Measurements from ENCODE around the gene GNG12. TPM values are rescaled to one million over a fixed set of nuclear protein-coding genes. Genes with fewer than 3 reads are reported as not detected.
A peak's percentile ranks its signal among the peaks of the same experiment; 100 is the strongest.

The GNG12 gene
- total RNA-seq, 1 donor from 2014 or later: 71.2 TPM

- intact Hi-C loops (cut with DNase I): loop anchor here (1.0 to 10.0 kb wide), 4 partner anchors 84 to 475 kb away; partner anchors contain the start of gene DIRAS3
- Histone ChIP-seq H3K27me3 (no peaks in the 10 kb centered on the region), H3K36me3 (no peaks in the 10 kb centered on the region), H3K27ac (no peak overlapping the region), H3K4me1 (peaks cover 4 to 7% of the 10 kb centered on the region in 2 donors), H3K4me3 (no peak overlapping the region), H3K9me3 (no peaks in the 10 kb centered on the region)
- DNase-seq (ENCODE audit: low spot score in 2 of 2): no peak
- peak; percentile 22 to 55 (median 36) for TF ChIP-seq CTCF (IDR thresholded peaks at IDR 0.05)
Measured at GRCh38 chr1:67850151-67850551, 16.9 kb upstream of the GNG12 start.

- H3K4me3 ChIP-seq: no peak overlapping the region
- H3K4me1 ChIP-seq: peaks cover 7% of the 10 kb centered on the region in 2 donors
- intact Hi-C loops (cut with DNase I): no loop called here
- DNase-seq (ENCODE audit: low spot score in 2 of 2): no peak
- H3K9me3 ChIP-seq: no peaks in the 10 kb centered on the region
- H3K27ac ChIP-seq: no peak overlapping the region
- no peak for TF ChIP-seq CTCF (IDR thresholded peaks at IDR 0.05)
- no peaks in the 10 kb centered on the region for H3K36me3 ChIP-seq
- H3K27me3 ChIP-seq: no peaks in the 10 kb centered on the region
Measured at GRCh38 chr1:67847466-67847865, 14.2 kb upstream of the GNG12 start.

GRCh38 chr1:67846538-67846937 lies 13.3 kb upstream of the GNG12 start:
- Histone ChIP-seq H3K27ac (no peak overlapping the region), H3K27me3 (no peaks in the 10 kb centered on the region), H3K4me3 (no peak overlapping the region), H3K36me3 (no peaks in the 10 kb centered on the region), H3K4me1 (peaks cover 7% of the 10 kb centered on the region in 2 donors), H3K9me3 (no peaks in the 10 kb centered on the region)
- DNase-seq (ENCODE audit: low spot score in 2 of 2): no peak
- intact Hi-C loops (cut with DNase I): no loop called here
- no peak for TF ChIP-seq CTCF (IDR thresholded peaks at IDR 0.05)

- no peaks in the 10 kb centered on the region for H3K27me3 ChIP-seq
- TF ChIP-seq CTCF (IDR thresholded peaks at IDR 0.05): no peak
- peaks cover under 1 to 13% of the 10 kb centered on the region in 2 donors for H3K4me1 ChIP-seq
- H3K27ac ChIP-seq: peak overlapping the region; percentile 54 to 81
- H3K36me3 ChIP-seq: no peaks in the 10 kb centered on the region
- H3K4me3 ChIP-seq: no peak overlapping the region
- DNase-seq (ENCODE audit: low spot score in 2 of 2): no peak
- H3K9me3 ChIP-seq: no peaks in the 10 kb centered on the region
- intact Hi-C loops (cut with DNase I): loop anchor here (2.0 to 5.0 kb wide), 2 partner anchors 264 to 382 kb away; no protein-coding TSS in a partner anchor
Measured at GRCh38 chr1:67844988-67845387, 11.7 kb upstream of the GNG12 start.

GRCh38 chr1:67843746-67844145 lies 10.5 kb upstream of the GNG12 start:
- Histone ChIP-seq H3K9me3 (no peaks in the 10 kb centered on the region), H3K27ac (peak overlapping the region; percentile 77 to 81), H3K4me3 (no peak overlapping the region), H3K27me3 (no peaks in the 10 kb centered on the region), H3K36me3 (no peaks in the 10 kb centered on the region), H3K4me1 (peaks cover 0 to 25% of the 10 kb centered on the region in 2 donors)
- DNase-seq (ENCODE audit: low spot score in 2 of 2): no peak
- TF ChIP-seq CTCF (IDR thresholded peaks at IDR 0.05): no peak
- intact Hi-C loops (cut with DNase I): loop anchor here (2.0 to 5.0 kb wide), 2 partner anchors 265 to 384 kb away; no protein-coding TSS in a partner anchor

- no peaks in the 10 kb centered on the region for H3K27me3 ChIP-seq
Measured at GRCh38 chr1:67843331-67843730, 10.1 kb upstream of the GNG12 start.

More at GRCh38 chr1:67843331-67843730, 10.1 kb upstream of the GNG12 start:
- no peak for DNase-seq (ENCODE audit: low spot score in 2 of 2)
- H3K9me3 ChIP-seq: no peaks in the 10 kb centered on the region
- peak overlapping the region; percentile 77 to 81 for H3K27ac ChIP-seq
- peaks cover 3 to 30% of the 10 kb centered on the region in 2 donors for H3K4me1 ChIP-seq
- intact Hi-C loops (cut with DNase I): loop anchor here (5.0 kb wide), 1 partner anchor 384 kb away; no protein-coding TSS in a partner anchor
- no peak for TF ChIP-seq CTCF (IDR thresholded peaks at IDR 0.05)
- no peaks in the 10 kb centered on the region for H3K36me3 ChIP-seq
- H3K4me3 ChIP-seq: no peak overlapping the region
